DMS153 (cell line): ENCODE measurements around the gene ZNF550.
A peak's percentile ranks its signal among the peaks of the same experiment; 100 is the strongest.
"Not testable (repeated sequence)": the region's sequence is repeated elsewhere in the genome, so short reads cannot be mapped to it uniquely, and the experiment has no call there.

ENCODE experiments used
- DNase-seq: peaks from one replicate; lab custom pipeline; 2025; lab: John Stamatoyannopoulos, UW

Gene ZNF550

DNA sequence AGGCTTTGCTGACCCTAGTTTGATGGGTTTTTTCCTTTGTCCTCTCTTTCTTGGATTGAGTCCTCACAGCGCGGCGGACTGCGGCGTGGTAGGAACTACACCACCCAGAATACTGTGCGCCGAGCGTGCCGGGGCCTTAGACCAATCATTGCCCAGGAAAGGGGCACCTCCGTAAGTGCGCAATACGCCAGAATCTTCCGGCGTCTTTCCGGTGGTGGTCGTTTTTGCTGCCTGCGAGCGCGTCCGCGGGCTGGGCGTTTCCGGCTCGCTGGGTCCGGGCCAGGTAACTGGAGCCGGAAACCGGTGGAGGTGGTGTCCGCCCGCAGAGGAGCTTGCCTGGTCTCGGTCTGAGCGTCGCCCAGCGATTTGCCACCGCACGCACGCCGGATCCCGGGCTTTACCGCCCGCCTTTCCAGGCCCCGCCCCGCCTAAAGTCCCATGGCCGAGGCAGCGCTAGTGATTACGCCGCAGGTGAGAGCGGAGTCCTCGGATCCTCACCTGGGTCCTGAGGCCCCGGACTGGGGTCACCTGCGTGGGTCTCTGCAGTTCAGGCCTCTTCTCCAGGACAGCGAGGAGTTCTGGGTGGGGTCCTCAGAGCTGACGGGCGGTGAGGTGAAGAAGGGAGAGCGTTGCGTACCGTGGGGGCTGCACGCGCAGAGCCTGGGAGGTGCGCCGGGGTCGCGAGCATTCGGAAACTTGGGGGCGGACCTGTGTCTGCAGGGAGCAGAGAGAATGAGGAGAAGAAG is 32.4 kb downstream of the ZNF550 start, which contains the start of gene ZNF549:
TSS of gene ZNF549 (plus strand) at position 221 of the 746 bp plus-strand sequence. CDS start at position 439, 218 bp downstream.
- peak; percentile 92 for DNase-seq

DNA sequence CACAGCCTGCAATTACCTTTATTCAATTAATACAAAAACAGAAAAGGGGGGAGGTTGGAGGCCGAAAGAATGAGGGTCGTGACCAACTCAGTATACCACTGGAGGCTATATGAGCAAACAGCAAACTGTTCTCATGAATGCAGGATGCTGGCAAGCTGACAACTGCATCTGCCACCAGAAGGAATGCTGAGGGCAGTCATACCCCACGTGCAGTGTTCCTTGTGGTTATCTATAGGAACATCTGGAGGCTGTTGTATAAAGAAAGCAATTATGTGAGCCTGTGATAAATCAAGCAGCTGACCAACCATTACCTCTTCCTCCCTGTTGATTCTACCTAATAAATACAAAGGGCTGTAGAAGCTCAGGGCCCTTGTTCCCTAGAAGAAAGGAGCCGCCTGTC is 41.6 kb downstream of the ZNF550 start:
- not testable (repeated sequence) for DNase-seq

DNA sequence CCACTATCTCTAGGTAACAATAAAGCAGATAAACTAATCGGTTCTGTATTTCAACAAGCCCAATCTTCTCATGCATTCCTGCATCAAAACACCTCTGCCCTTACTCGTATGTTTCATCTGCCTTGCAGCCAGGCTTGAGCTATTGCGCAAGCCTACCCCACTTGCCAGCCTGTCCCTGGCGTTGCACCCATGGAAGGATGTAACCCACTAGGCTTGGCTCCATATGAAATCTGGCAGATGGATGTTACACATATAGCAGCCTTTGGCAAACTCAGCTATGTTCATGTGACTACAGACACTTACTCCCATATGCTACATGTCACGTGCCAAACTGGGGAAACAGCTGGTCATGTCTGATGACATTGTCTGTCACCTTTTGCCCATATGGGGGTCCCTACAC is 44.4 kb downstream of the ZNF550 start:
- no peak for DNase-seq

DNA sequence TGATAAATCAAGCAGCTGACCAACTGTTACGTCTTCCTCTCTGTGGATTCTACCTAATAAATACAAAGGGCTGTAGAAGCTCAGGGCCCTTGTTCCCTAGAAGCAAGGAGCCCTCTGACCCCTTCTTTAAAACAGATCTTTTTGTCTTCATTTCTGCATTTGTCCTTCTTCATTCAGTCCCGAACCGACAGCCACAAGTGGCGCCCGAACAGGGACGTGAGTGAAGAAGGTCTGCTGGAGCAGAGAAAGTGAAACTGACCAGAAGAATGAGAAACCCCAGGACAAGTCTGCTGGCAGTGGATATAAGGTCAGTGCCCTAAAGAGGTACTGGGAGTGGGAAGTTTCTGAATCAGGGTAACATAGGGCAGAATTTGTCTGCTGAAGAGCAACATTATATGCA is 46.8 kb downstream of the ZNF550 start:
- no peak for DNase-seq

DNA sequence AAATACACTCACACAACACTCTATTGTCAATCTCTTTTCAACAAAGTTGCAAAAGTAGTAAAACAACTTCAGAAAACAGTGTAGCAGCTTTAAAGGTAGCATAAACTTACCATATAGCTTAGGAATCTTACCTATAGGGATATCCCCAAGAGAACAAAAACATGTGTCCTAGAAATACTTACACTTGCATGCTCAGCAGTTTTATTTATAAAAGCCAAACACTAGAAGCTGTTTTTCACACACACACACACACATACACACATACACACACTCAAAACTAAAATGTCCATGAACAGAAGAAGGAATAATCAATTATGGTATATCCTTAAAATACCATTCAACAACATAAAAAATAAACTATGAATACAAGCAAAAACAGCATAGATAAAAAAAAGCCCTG is 48.2 kb downstream of the ZNF550 start:
- DNase-seq: no peak

DNA sequence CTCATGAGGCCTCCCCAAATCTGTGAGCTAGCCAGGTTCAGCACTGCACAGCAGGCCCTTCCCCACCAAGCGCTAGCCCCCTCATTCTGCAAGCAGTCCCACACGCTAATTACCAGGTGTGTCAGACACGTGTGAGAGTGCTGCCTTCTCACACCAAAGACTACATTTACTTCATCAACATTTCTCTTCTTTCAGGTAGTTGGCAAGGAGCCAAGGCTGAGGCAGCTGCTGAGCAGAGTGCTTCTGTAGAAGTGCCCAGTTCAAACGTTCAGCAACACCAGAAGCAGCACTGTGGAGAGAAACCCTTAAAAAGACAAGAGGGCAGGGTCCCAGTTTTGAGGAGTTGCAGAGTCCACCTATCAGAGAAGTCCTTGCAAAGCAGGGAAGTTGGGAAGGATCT is 53.5 kb downstream of the ZNF550 start:
- no peak for DNase-seq

DNA sequence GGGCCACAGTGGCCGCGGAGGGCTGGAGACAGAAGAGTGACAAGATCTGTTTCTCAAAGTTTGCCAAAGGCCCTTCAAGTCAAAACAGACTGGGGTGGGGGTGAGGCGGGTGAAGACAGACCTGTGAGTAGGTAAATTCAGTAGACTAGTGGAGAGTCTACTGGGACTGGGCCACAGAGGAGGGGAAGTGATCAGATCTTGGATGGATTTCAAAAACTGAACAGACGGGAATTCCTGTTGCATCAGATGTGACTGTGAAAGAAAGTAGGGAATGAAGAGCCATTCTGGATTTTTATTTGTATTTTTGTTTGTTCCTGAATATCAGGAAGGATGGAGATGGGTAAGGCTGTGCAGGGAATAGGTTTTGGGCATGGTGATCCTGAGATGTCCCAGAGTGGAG is 59.3 kb downstream of the ZNF550 start:
- DNase-seq: not testable (repeated sequence)

DNA sequence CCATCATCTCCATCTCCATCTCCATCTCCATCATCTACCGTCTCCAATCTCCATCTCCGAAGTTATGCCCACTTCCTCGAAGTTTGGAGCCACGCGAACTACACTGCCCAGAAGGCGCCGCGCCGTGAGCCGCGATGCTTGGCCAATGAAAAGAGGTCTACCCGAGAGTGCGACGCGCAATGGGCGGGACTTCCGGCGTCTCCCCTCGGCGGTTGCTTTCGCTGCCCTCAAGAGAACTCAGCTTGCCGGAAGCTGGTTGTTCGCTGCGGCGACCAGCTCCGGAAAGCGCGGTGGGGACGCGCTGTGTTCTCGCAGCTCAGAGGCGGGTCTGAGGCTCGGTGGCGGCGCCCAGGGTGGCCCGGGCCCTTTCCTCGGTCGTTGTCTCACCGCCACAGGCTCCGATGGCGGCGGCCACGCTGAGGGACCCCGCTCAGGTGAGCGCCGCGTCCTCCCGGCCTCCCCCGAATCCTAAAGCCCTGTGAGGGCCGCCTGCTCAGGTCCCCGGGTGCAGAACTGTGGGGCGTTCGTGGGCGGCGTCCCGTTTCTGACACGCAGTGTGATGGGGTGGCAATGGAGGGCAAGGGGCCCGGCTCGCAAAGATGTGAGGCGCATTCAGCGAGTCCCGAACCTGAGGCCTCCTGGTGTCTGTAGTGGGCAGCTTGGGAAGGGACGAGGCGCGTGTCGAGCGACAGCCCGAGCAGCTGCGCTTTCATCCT is 59.8 kb downstream of the ZNF550 start, which contains the start of gene ZNF773:
TSS of gene ZNF773 (plus strand) at position 259 of the 716 bp plus-strand sequence. CDS start at position 402, 143 bp downstream.
- DNase-seq: peak; percentile 55

DNA sequence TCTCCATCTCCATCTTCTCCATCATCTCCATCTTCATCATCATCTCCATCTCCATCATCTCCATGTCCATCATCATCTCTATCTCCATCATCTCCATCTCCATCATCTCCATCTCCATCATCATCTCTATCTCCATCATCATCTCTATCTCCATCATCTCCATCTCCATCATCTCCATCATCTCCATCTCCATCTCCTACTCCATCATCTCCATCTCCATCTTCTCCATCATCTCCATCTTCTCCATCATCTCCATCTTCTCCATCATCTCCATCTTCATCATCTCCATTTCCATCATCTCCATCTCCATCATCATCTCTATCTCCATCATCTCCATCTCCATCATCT is 60.4 kb downstream of the ZNF550 start:
- not testable (repeated sequence) for DNase-seq

DNA sequence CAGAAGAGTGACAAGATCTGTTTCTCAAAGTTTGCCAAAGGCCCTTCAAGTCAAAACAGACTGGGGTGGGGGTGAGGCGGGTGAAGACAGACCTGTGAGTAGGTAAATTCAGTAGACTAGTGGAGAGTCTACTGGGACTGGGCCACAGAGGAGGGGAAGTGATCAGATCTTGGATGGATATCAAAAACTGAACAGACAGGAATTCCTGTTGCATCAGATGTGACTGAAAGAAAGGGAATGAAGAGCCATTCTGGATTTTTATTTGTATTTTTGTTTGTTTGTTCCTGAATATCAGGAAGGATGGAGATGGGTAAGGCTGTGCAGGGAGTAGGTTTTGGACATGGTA is 71.4 kb downstream of the ZNF550 start:
- DNase-seq: not testable (repeated sequence)

DNA sequence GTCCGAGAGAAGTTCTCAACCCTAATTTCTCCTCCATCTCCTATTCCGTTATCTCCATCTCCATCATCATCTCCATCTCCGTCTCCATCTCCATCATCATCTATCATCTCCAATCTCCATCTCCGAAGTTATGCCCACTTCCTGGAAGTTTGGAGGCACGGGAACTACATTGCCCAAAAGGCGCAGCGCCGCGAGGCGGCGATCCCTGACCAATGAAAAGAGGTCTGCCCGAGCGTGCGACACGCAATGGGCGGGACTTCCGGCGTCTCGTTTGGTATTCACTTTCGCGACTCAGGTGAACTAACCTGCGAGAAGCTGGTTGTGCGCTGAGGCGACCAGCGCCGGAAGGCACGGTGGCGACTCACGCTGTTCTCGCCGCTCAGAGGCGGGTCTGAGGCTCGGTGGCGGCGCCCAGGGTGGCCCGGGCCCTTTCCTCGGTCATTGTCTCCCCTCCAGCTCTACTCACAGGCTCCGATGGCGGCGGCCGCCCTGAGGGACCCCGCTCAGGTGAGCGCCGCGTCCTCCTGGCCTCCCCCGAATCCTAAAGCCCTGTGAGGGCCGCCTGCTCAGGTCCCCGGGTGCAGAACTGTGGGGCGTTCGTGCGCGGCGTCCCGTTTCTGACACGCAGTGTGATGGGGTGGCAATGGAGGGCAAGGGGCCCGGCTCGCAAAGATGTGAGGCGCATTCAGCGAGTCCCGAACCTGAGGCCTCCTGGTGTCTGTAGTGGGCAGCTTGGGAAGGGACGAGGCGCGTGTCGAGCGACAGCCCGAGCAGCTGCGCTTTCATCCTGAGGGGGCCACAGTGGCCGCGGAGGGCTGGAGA is 72.0 kb downstream of the ZNF550 start, which contains the start of gene ZNF419:
TSS of gene ZNF419 (plus strand) at position 274 of the 822 bp plus-strand sequence. CDS start at position 475, 201 bp downstream.
- peak; percentile 74 for DNase-seq
